HEK293 (cell line): ENCODE data around the gene JPH2.
"Not testable (repeated sequence)": the region's sequence is repeated elsewhere in the genome, so short reads cannot be mapped to it uniquely, and the experiment has no call there.

Experiments used
- KLF16 ChIP-seq: fragments of 450-650 bp; formaldehyde crosslinking; IDR thresholded peaks from 2 replicates; pipeline ENCODE4 v1.5.1; 2017; ENCODE audit warnings: missing biosample characterization, missing genetic modification characterization
- REST ChIP-seq: fragments of 450-650 bp; formaldehyde crosslinking; IDR thresholded peaks from 2 replicates; pipeline ENCODE4 v1.5.1; 2016; ENCODE audit warnings: missing biosample characterization, missing genetic modification characterization
- TSHZ1 ChIP-seq: fragments of 450-650 bp; formaldehyde crosslinking; IDR thresholded peaks from 2 replicates; pipeline ENCODE4 v1.5.1; 2016; ENCODE audit warnings: missing biosample characterization, missing genetic modification characterization, borderline replicate concordance
- ZNF146 ChIP-seq: fragments of 450-650 bp; formaldehyde crosslinking; IDR thresholded peaks from 2 replicates; pipeline ENCODE4 v1.5.1; 2016; ENCODE audit warnings: missing biosample characterization, missing genetic modification characterization
- ZNF366 ChIP-seq: fragments of 450-650 bp; formaldehyde crosslinking; conservative IDR thresholded peaks from 2 replicates; pipeline ENCODE4 v1.5.1; 2016; ENCODE audit warnings: missing biosample characterization, missing genetic modification characterization
- ZNF692 ChIP-seq: fragments of 450-650 bp; formaldehyde crosslinking; IDR thresholded peaks from 2 replicates; pipeline ENCODE4 v1.5.1; 2016; ENCODE audit warnings: missing biosample characterization, missing genetic modification characterization
- TF ChIP-seq, protein P1 (sequence below): fragments of 450-650 bp; formaldehyde crosslinking; IDR thresholded peaks from 2 replicates; pipeline ENCODE4 v1.5.1; 2016; ENCODE audit warnings: missing biosample characterization, missing genetic modification characterization

GRCh38 chr20:44232469-44232856, 45.5 kb upstream of the JPH2 start:
- TF ChIP-seq TSHZ1; ZNF692; ZNF366 (tag by site-specific recombination); KLF16 (tag by site-specific recombination); REST (tag by site-specific recombination); ZNF146: not testable (repeated sequence)
- TF ChIP-seq, protein P1, sequence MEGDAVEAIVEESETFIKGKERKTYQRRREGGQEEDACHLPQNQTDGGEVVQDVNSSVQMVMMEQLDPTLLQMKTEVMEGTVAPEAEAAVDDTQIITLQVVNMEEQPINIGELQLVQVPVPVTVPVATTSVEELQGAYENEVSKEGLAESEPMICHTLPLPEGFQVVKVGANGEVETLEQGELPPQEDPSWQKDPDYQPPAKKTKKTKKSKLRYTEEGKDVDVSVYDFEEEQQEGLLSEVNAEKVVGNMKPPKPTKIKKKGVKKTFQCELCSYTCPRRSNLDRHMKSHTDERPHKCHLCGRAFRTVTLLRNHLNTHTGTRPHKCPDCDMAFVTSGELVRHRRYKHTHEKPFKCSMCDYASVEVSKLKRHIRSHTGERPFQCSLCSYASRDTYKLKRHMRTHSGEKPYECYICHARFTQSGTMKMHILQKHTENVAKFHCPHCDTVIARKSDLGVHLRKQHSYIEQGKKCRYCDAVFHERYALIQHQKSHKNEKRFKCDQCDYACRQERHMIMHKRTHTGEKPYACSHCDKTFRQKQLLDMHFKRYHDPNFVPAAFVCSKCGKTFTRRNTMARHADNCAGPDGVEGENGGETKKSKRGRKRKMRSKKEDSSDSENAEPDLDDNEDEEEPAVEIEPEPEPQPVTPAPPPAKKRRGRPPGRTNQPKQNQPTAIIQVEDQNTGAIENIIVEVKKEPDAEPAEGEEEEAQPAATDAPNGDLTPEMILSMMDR (tag by site-specific recombination), result not testable (repeated sequence)
